ENCODE results near the gene ABHD6.
"Not testable (repeated sequence)": the region's sequence is repeated elsewhere in the genome, so short reads cannot be mapped to it uniquely, and the experiment has no call there.

Gene ABHD6

DNA sequence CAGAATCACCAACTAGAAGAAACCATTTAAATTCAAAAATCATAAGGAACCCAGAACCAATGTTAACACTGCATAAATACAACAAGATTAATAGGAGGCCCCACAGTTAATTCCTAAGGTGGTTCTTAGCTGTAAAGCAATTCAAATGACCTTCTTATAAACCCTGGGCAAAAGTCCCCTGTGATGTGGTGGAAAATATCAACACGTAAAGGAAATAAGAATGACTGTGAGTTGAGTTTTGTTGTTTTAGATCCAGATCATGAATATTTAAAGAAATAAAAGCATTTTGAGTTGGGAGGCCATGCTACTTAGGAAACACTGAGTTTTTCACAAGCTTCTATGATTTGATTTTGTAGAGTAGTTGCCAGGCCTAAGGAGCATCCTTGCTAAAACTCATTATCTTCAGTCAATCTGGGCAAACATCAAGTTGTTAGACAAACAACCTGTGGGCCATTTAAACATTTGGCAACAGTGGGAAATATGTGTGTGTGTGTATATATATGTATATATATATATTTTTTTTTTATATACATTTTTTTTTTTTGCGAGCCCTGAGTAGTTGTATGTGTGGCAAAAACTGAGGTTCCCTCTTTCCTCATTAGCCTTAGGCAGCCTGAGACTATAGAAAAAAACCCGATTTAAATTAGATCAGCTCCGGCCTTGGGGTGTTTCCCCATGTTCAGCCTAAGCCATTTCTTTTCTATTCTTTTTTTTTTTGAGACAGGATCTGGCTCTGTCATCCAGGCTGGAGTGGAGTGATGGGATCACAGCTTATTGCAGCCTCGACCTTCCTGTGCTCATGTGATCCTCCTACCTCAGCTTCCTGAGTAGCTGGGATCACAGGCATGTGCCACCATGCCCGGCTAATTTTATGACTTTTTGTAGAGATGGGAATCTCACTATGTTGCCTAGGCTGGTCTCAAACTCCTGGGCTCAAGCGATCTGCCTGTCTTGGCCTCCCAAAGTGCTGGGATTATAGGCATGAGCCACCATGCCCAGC lies 87.1 kb downstream of the ABHD6 start:
- FAIRE-seq, result no peak

DNA sequence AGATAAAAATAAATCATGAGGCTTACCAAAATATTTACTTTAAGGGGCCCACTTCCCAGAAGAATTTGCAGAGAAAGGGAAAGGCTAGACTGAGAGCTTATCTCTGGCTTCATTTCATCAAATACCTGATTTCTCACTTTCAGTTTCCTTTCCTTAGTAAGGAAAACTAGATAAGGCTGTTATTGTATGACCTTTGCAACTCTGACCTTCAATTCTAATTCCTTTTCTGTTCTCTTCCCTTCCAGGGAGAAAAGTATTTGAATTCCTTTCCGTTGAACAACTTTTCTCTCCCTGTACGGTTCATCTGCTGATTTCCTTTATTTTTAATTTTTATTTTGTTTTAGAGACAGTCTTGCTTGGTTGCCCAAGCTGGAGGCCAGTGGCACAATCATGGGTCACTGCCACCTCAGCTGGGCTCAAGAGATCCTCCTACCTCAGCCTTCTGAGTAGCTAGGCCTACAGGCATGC lies 88.0 kb downstream of the ABHD6 start:
- FAIRE-seq, result no peak

DNA sequence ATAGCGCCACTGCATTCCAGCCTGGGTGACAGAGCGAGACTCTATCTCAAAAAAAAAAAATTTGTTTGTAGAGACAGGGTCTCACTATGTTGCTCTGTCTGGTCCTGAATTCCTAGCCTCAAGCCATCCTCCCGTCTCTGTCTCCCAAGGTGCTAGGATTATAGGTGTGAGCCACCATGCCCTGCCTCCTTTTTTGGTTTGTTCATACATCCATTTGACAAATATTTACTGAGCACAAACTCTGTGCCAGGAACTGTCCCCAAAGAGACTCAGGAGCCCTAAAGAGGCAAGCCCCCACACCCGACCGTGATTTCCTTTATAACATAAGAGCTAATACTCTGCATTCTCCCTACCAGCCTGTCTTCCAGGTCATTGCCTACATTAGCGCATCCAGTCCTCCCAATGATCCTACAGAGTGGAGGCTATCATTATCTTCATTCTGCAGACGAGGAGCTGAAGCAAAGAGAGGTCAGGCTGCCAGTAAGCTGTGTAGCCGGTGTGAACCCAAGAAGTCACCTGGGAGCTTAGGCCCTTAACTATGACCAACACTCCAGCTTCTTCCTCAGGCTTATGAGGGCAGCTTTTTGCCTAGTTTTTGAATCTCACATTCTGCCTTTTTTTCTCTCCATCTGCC lies 88.8 kb downstream of the ABHD6 start:
- no peak for FAIRE-seq

DNA sequence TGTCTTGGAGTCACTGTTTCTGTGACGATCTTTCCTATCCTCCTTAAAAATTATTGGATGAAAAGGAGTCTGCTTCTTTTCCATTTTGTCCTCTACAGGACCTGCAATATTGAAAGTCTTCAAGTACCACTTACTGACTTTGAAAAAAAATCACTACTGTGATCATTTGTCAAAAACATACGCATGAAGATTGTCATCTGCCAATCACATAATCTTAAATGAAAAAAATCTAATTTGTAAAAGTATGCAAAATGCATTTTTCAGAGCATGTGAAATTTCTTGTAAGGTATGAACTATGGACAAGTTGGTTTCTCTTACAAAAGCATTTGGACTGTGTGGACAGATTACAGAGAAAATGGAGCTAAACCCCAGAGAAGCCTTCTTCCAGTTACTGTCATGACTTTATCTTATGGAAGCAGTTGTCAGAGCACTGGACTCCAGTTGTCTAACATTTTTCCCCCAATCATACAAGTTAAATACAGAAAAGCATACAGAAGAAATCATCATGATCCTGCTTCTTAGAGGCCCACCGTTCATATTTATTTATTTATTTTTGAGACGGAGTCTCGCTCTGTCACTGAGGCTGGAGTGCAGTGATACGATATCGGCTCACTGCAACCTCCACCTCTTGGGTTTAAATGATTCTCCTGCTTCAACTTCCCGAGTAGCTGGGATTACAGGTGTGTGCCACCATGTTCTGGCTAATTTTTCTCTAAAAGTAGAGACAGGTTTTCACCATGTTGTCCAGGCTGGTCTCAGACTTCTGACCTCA lies 91.7 kb downstream of the ABHD6 start:
- FAIRE-seq, result no peak

DNA sequence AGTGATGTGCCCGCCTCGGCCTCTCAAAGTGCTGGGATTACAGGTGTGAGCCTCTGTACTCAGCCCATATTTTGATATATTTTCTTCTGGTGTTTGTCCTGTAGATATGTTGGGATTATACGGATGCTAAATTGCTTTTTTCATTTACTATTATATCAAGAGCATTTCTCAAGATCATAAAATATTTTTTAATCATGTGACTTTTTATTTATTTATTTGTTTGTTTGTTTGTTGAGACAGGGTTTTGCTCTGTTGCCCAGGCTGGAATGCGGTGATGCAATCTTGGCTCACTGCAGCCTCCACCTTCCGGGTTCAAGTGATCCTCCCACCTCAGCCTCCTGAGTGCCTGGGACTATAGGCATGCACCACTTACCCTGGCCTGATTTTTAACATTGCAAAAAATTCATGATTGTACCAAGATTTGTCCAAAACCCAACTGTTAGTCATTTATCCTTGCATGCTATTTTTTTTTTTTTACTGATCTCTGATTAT lies 92.4 kb downstream of the ABHD6 start:
- FAIRE-seq, result no peak

DNA sequence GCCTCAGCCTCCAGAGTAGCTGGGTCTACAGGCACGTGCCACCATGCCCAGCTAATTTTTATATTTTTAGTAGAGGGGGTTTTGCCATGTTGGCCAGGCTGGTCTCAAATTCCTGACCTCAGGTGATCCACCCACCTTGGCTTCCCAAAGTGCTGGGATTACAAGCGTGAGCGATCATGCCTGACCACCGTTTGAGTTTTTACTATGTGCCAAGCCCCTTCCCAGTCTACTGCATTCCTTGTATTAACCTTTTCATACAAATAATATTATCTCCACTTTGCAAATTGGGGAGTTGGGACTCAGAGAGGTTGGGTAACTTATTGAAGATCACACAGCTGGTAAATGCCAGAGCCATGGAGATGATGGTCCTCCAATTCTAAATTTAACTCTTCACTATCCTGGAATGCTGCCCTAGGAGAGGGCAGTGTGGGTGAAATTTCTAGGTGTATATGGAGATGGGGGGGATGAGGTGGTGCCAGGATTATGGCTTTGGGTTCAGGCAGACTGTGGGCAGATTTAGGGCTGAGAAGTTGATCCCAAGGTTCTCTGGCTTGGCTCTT lies 94.1 kb downstream of the ABHD6 start:
- FAIRE-seq, result no peak

DNA sequence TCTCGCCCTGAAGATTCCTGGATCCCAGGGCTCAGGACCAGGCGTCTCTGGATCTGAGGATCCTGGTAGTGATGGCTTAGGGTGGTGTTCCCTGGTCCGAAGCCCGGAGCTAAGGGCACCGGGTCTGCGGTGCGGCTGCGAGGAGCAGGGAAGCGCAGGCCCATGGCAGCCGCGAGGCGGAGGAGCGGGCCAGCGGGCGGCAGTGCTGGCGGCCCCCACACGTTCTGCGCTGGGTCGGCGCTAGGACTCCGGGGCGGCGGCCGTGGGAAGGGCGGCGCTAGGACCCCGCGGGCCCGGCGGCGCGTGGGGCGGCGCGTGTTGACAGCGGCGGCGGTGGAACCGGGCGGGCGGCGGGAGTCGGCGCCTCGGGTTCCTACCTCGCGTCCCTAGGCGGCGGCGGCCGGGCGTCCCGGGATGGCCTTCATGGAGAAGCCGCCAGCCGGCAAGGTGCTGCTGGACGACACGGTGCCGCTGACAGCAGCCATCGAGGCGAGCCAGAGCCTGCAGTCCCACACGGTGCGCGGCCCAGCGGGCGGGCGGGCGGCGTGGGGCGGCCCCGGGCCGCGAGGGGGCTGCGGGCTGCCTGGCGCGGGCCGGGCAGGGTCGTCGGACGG lies 95.1 kb downstream of the ABHD6 start, which contains the start of gene PXK:
Gene PXK (plus strand): TSS at position 318 of the 614 bp plus-strand sequence. CDS start 97 bp downstream, at position 415.
- FAIRE-seq, result no peak

DNA sequence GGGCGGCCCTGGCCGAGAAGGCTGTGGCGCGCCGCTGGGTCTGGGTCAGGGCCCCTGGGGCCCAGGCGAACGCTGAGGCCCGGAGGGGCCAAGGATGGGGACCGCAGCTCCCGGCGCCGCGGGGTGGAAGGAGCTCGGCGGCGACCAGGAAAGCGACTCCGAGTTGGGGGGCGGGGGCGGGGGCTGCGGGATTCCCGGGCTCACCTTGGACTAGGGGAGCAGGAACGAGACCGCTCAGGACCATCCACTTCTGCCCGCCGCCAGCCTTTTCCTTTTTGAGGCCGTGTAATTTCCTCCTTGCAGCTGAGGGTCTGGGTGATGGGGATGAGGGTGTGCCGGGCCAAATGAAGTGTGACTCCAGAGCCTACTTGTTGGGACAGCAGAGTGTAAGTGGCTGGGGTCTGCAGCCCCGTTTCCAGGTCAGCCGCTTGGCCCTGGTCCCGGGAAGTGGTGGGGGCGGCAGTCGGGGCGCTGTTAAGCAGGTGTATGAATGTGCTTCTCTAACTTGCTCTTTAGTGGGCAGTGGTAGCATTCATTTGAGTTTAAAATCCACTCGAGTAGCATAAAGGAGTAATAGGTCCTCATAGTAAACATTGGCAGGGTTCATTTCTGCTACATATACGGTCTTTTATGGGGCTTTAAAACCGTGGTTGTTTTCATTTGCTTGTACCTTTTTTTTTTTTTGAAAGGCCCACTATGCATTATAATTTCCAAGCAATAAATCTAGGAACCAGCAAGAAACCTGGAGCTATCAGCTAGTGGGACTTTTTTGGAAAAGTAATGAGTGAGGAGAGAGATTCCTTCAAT lies 95.8 kb downstream of the ABHD6 start:
- no peak for FAIRE-seq

DNA sequence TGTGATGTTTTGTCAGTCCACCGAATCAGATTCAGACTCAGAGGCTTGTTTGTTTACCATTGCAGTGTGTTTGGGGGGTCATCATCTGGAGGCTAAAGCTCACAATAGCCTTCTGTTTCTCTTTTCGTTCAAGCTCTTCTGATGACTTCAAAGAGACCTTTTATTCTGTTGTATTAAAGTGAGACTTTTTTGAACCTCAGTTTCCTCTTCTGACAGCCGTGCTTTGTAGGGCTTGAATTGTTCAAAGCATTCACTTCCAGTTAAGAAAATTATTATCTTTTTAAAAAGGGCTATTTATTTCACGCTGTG lies 96.4 kb downstream of the ABHD6 start:
- no peak for FAIRE-seq

DNA sequence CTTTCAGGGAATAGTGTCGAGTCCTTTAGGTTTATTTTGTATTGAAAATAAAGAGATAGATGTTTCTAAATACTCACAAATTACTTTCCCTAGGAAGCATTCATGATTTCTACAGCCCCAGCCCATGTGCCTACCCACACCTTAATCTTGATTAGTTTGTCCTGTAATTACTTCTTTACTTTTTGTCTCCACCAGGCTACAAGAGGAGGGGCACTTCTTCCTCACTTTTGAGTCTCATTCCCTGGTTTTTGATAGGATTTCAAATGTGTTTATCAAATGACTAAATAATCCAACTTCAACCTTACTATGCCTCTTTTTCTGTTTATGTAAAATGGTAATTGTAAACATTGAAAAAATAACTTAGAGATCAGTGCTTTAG lies 96.9 kb downstream of the ABHD6 start:
- FAIRE-seq, result no peak

DNA sequence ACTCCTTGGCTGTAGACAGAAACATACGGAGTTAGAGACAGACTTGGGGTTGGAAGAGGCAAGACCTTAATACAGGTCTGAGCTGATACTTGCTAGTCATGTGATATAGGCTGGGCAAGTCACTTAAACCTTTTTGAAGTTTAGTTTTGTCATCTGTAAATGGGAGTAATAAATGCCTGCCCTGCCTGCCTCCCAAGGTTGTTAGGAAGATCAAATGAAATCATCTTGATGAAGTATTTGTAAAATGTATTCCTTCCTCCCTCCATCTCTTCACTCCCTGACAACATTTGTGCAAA lies 98.0 kb downstream of the ABHD6 start:
- FAIRE-seq, result no peak

DNA sequence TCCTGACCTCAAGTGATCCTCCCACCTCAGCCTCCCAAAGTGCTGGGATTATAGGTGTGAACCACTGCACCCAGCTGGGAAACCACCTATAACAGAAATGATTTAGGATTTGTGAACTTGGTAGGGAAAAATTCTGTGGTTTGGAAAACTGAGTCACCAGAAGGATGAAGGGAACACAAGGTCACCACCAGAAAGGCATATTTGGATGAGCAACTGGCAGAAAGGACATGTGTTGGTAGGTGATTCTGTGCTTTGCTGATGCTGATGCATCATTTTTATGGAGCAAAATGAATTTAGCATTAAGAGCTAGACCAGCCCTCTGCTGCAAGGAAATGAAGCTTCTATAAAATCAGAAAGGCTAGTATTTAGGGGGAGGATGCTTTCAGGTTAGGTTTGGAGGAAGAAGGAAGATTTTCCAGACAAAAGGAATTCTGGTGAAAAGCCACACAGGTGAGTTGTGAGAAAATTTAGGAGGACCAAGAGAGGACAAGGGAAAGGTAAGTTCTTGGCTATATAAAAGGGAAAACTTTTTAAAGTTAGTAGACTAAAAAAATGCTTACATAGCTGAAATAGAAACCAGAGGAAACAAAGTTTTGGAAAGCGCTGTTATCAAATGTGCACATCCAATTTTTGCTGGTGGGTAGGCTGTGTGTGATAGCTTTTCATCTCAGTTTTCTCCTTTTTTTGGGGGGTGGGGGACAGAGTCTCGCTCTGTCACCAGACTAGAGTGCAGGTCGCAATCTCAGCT lies 98.7 kb downstream of the ABHD6 start:
- FAIRE-seq, result no peak

DNA sequence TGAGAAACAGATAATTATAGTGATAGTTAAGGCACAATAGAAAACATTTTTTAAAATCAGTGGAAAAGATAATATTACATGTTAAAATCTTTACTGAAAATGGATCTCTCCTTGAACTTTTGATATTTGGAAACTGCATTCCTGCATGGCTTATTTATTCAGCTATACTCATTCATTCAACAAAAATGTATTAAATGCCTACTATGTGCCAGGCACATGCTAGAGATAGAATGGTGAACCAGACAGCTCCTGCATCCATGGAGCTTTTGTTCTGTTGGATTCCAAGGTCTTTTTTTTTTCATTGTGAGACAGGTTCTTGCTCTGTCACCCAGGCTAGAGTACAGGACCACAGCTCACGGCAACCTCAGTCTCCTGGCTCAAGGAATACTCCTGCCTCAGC lies 99.6 kb downstream of the ABHD6 start:
- no peak for FAIRE-seq

DNA sequence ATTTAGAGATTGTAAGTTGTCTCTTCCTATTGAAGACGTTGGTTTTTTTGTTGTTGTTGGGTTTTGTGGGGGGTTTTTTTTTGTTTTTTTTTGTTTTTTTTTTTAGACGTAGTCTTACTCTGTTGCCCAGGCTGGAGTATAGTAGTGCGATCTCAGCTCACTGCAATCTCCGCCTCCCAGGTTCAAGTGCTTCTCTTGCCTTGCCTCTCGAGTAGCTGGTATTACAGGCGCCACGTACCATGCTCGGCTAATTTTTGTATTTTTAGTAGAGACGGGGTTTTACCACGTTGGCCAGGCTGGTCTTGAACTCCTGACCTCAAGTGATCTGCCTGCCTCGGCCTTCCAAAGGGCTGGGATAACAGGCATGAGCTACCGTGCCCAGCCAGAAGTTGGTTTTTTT lies 101.6 kb downstream of the ABHD6 start:
- not testable (repeated sequence) for FAIRE-seq

DNA sequence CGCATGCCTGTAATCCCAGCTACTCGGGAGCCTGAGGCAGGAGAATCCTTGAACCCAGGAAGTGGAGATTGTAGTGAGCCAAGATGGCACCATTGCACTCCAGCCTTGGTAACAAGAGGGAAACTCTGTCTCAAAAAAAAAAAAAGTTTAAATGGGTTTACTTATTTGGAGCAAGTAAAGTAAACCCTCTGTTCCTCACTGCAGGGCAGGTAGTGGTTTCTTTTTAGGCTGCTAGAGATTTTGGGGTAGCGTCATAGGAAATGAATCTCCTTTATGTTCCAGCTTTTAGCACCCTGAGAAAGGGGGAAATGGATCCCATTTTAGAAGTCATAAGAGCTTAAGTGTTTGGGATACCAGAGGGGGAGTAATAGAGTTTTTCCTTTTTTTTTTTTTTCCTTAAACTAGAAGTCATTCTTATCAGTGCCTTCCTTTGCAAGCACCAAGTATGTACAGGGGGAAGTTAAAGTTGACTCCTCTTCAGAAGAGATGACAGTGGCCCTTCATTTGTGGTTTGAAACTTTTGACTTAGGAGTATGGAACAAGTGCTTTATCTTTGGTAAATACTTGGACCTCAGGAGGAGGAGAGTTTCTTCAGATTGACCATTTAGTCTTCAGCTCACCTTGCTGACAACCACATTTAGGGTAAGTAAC lies 103.1 kb downstream of the ABHD6 start:
- no peak for FAIRE-seq

DNA sequence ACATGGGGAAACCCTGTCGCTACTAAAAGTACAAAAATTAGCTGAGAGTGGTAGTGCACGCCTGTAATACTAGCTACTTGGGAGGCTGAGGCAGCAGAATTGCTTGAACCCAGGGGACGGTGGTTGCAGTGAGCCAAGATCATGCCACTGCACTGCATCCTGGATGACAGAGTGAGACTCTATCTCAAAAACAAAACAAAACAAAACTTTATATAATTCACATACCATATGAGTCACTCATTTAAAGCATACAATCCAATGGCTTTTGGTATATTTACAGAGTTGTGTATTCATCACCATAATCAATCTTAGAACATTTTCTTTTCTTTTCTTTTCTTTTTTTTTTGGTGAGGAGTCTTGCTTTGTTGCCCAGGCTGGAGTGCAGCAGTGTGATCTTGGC lies 103.8 kb downstream of the ABHD6 start:
- FAIRE-seq, result no peak

DNA sequence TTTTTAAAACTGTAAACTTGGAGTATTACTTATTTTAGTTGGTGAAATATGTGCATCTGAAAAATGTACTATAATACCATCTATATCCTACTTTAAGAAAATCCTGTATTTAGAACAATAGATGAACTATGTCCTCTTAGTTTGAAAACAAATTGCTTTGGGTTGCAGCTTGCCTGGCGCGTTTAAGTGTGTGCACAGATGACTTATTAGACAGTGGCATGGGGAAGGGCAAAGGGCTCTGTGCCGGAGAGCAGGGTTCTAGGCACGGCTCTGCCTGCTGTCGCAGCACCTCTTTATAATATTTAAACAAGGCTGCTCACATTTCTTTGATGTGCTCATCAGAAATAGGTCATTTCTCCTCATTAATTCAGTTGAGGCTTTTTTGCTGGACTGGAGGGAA lies 105.1 kb downstream of the ABHD6 start:
- no peak for FAIRE-seq

Measured in TTC549 (cell line).